Neural cell (in vitro differentiated cells): ENCODE data around the gene TRIM16.

Experiments used
- CTCF ChIP-seq: fragments of 450-650 bp; IDR thresholded peaks from 2 replicates; pipeline ENCODE4 v1.5.1; 2014; ENCODE audit warnings: antibody characterized with exemption, mild to moderate bottlenecking, moderate library complexity; ENCODE audit not compliant: poor library complexity, severe bottlenecking
- EP300 ChIP-seq: fragments of 450-650 bp; conservative IDR thresholded peaks from 2 replicates; pipeline ENCODE4 v1.6.1; 2014; ENCODE audit warnings: antibody characterized with exemption, mild to moderate bottlenecking, moderate library complexity; ENCODE audit not compliant: poor library complexity, severe bottlenecking
- EZH2 ChIP-seq: fragments of 200-600, 300-800 bp; shearing (Covaris generic), sonication (generic); IDR thresholded peaks from 2 replicates; pipeline ENCODE4 v1.6.1; 2014; ENCODE audit warnings: antibody characterized with exemption, low read length, borderline replicate concordance, mild to moderate bottlenecking; ENCODE audit not compliant: insufficient read depth, poor library complexity, severe bottlenecking
- POLR2AphosphoS5 ChIP-seq: IDR thresholded peaks from 2 replicates; pipeline ENCODE4 v1.6.1; 2012
- RAD21 ChIP-seq: fragments of 450-650 bp; conservative IDR thresholded peaks from 2 replicates; pipeline ENCODE4 v1.6.1; 2014; ENCODE audit warnings: antibody characterized with exemption, mild to moderate bottlenecking, moderate library complexity

- TF ChIP-seq RAD21 = no peak
- no peak for TF ChIP-seq POLR2AphosphoS5
- TF ChIP-seq CTCF = no peak
- no peak for TF ChIP-seq EP300
- no peak for TF ChIP-seq EZH2
Measured at GRCh38 chr17:15659663-15660062, 24.4 kb downstream of the TRIM16 start.
